Islet of Langerhans (tissue), 1 donor: ENCODE data around the gene LRRC18.

ENCODE experiments used
- FAIRE-seq: peaks from one replicate; lab custom pipeline; 2011; peaks lifted over from hg19 to GRCh38; lab: Jason Lieb, UNC

LRRC18 gene

GRCh38 chr10:48879451-48879850 lies 60.2 kb downstream of the LRRC18 start:
- no peak for FAIRE-seq

- no peak for FAIRE-seq
These were observed 61.5 kb downstream of the LRRC18 start for GRCh38 chr10:48878091-48878490.

- FAIRE-seq: no peak
These were observed 67.4 kb downstream of the LRRC18 start for GRCh38 chr10:48872234-48872633.
